NCI-H2196 (cell line): Measurements from ENCODE around the gene SCAND1.
"Not testable (repeated sequence)": the region's sequence is repeated elsewhere in the genome, so short reads cannot be mapped to it uniquely, and the experiment has no call there.

Experiments
- DNase-seq: peaks from one replicate; lab custom pipeline; 2025; ENCODE audit not compliant: unreplicated experiment; lab: John Stamatoyannopoulos, UW

The SCAND1 gene

DNA sequence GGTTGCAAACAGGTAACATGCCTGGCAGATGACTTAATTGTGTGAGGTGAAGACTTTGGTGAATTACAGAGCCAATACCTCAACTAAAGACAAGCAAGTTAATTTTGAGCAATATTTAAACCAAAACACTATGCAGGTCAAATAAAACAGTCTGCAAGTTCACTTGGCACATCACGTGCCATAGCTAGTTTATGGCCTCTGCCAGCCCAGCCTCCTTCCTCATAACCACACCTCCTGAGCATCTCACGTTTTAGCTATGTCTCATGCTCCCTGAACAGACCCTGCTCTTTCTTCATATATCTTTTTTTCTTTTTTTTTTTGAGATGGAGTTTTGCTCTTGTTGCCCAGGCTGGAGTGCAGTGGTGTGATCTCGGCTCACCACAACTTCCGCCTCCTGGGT, 9.6 kb upstream of the SCAND1 start:
- no peak for DNase-seq

DNA sequence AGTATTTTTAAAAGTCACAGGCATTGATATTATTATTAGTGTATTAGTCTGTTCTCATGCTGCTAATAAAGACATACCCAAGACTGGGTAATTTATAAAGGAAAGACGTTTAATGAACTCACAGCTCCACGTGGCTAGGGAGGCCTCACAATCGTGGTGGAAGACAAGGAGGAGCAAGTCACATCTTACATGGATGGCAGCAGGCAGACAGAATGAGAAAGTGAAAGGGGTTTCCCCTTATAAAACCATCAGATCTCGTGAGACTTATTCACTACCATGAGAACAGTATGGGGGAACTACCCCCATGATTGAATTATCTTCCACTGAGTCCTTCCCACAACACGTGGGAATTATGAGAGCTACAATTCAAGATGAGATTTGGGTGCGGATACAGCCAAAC, 5.0 kb upstream of the SCAND1 start:
- DNase-seq: not testable (repeated sequence)

- DNase-seq: no peak
Measured at GRCh38 chr20:35956616-35957015, 2.3 kb upstream of the SCAND1 start.

DNA sequence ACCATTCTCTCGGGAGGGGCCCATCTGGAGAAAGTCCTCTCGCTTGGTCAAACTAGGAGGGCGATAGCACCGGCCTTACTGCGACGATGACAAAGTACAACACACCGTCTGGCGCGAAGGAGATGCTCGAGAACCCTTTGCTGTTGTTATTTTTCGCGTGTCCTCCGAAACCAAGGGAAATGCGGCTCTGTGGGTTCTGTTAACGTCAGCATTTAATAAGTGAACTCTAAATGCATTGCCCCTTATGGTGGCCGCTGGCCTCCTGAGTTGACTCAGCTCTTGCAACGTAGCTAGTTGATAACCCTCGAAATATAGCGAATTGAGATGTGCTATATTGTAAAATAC, 577 bp upstream of the SCAND1 start:
- peak; percentile 56 for DNase-seq

GRCh38 chr20:35953387-35954199, 709 bp downstream of the SCAND1 start:
- DNase-seq: peak; percentile 58

DNA sequence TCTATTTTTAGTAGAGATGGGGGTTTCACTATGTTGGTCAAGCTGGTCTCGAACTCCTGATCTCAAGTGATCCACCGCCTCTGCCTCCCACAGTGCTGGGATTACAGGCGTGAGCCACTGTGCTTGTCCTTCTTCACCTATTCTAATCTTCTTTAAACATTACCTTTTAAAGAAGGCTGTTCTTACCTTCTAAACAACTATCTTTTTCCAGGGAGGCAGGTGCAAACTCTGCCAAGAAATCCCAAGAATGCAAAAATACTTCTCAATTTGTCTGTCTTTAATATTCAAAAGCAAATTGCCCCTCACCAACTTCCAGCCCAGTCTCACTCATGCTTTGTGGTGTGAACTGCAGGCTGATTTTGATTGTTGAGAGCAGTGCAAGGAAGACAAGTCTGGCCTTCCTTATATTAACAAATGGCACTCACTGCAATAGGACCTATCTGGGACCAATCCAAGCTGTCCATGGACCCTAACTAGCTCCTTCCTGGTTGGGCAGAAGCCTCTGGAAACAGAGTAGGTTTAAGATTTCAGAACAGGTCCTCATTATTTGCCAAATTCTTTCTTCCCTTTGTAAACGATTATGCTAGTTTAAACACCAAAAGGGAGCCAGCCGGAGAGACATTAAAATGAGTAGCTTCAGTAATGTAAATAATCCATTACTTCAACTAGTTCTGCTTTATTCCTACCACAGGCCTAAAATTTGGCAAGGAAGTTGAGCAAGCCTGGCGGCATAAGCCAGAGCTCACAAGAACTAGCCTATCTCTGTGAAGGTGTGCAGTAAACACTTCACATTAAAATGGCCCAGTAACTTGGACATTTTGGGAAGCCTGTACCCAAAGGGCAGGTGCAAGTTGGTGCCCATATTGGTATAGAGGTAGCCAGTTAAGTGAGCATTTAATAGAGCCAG, 1.6 kb downstream of the SCAND1 start:
- peak; percentile 59 for DNase-seq

DNA sequence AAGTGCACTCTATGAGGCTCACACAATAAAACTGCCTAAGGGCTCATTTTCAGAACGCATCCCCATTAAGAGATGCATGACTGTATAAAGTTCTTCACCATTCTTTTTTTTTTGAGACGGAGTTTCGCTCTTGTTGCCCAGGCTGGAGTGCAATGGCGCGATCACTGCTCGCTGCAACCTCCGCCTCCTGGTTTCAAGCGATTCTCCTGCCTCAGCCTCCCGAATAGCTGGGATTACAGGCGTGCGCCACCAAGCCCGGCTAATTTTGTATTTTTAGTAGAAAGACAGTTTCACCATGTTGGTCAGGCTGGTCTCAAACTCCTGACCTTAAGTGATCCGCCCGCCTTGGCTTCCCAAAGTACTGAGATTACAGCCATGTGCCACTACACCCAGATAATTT, 2.2 kb downstream of the SCAND1 start:
- DNase-seq: not testable (repeated sequence)

GRCh38 chr20:35950093-35950492, 4.2 kb downstream of the SCAND1 start:
- no peak for DNase-seq

DNA sequence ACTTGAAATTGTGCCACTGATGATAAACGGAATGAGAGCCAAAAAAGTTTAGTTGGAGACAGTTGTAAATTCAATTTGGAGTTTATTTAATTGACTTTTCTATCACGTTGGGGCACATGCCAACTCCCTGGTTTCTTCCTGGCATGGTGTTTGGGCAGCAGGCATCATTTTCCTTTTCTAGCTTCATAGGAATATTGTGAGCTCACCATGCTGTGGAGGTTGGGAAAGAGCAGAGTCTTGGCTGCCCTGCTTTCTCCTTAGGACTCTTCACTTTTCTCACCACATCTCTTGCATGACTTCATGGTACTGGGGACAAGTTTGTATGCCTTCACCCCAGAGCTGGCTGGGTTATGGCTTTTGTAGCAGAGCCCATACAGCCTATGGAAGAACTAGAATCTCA, 6.4 kb downstream of the SCAND1 start:
- no peak for DNase-seq

DNA sequence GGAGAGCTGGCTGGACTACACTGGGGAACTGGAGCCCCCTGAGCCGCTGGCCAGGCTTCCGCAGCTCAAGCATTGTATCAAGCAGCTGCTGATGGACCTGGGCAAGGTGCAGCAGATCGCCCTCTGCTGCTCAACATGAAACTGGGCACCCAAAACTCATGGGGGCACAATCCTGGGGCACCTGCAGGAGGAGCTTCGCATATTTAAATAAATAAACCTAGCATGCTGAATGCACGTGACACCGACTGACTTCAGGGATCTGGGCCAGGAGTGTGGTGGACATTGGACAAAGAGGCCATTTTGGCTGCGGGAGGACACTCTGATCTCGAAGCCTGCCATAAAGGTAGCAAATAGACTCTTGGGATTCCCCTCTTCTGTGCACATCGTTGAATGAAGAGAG, 6.8 kb downstream of the SCAND1 start:
- DNase-seq: peak; percentile 47

GRCh38 chr20:35942243-35942642, 12.1 kb downstream of the SCAND1 start:
- DNase-seq: no peak

DNA sequence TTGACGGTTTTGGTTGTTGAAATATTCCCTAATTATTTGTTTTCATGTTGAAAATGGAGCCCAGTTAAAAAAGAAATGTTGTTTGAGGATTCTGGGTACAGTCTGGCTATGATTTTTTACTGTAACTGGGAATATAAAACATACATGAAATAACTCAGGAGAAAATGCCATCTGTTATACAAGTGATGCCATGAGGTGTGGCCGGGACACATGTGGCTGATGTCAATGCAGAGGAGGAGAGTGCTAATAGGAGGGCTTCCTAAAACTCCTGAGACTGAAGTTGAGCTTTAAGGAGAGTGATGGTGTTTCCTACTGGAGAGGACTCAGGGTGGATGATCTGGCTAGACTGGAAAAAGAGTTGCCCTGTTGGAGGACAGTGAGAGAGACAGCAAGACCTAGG, 12.7 kb downstream of the SCAND1 start:
- DNase-seq: no peak

DNA sequence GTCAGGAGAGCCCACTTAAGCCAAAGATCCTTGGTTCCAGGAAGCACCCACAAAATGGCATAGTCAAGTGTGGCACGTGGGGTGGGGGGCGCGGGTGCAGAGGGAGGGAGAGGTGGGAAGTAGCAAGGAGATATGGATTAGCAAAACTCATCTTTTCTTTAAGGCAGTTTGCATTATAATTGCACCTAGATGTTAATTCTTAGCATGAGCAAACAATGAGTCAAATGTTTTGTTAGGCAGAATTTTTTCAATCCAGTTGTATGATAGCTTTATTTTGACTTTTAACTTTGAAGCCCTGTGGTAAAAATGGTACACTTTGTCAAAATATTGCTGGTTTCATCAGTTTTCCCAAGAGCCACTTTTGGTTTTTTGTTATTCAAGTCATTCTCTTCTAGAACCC, 15.0 kb downstream of the SCAND1 start:
- no peak for DNase-seq

- no peak for DNase-seq
Measured at GRCh38 chr20:35934050-35934449, 20.3 kb downstream of the SCAND1 start.

DNA sequence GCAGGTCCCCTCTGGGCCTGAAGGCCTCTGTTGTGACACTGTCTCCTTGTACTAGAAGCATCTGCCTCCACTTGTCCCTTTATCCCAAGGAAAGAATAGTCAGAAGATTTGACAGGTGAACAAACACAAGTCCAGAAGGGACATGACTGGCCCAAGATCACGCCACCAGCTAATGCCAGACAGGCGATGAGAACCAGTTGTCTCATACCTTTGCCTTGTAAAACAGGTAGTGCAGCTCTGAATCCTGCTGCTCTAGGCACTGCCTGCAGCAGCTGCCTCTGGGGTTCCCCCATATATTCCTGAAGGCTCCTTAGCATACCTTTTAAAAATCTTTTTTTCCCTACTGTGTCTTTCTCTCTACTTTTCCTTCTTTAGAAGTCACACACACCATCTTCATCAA, 25.0 kb downstream of the SCAND1 start:
- no peak for DNase-seq

GRCh38 chr20:35920523-35920922, 33.8 kb downstream of the SCAND1 start:
- DNase-seq: no peak

GRCh38 chr20:35918021-35918420, 36.3 kb downstream of the SCAND1 start:
- DNase-seq: no peak

- DNase-seq: no peak
Measured at GRCh38 chr20:35917077-35917476, 37.2 kb downstream of the SCAND1 start.

DNA sequence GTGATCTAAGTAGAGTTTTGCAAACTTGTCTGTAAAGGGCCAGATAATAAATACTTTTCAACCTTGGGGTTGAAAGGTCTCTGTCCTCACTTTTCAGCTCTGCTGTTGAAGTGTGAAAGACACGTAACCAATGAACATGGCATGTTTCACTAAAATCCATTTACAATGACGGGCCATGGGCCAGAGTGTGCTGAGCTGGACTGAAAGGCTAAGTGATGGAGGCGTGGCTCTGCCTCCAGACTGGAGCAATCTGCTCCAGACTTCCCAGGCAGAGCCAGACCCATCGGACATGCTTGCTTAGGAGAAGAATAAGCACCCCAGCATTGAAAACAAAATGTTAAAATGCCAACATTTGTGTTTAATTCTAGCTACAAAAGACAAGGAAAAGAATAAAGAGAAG, 41.4 kb downstream of the SCAND1 start:
- DNase-seq: no peak

DNA sequence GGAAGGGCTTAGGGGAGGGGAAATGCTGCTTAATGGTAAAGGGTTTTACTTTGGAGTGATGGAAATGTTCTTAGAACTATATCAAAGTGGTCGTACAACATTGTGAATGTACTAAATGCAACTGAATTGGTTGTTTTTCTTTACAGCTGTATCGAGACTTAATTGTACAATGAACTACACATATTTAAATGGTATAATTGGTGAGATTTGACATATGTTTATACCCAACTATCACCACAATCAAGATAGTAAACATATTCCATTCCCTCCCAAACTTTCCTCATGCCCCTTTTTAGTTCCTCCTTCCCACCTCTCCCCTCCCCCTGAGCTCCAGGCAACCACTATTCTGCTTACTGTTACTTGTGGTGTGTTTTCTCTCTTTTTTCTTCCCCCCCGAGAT, 44.0 kb downstream of the SCAND1 start:
- DNase-seq: no peak

- no peak for DNase-seq
Measured at GRCh38 chr20:35909796-35910195, 44.5 kb downstream of the SCAND1 start.

DNA sequence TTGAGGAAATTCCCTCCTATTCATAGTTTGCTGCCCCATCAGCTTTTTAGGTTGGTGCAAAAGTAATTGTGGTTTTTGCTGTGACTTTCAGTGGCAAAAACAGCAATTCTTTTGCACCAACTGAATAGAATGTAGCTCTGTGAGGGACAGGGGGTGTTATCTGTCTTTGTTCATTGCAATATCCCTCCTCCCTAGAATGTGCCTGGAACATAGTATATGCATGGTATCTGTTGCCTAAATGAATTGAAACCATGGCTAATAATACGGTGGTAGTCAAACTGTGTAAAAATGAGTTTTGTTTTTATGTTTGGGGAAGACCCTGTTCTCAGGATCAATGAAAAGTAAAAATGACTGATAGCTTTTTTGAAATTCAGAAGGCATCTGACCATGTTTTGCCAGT, 45.1 kb downstream of the SCAND1 start:
- no peak for DNase-seq
